MM.1S (cell line): ENCODE measurements around the gene PLXNA4.

ENCODE experiments used
- EZH2 ChIP-seq: fragments of 300-600 bp; sonication (generic); optimal IDR thresholded peaks from 2 replicates; pipeline ENCODE3; 2017; ENCODE audit warnings: low read depth, mild to moderate bottlenecking, antibody characterized with exemption, low read length, mixed read lengths
- EZH2phosphoT487 ChIP-seq: fragments of 300-600 bp; sonication (generic); IDR thresholded peaks from 2 replicates; pipeline ENCODE4 v1.6.1; 2018; ENCODE audit warnings: antibody characterized with exemption, low read length
- TF ChIP-seq, protein P1 (sequence below): fragments of 300-600 bp; sonication (generic); IDR thresholded peaks from 2 replicates; pipeline ENCODE4 v1.5.1; 2016; ENCODE audit warnings: antibody characterized with exemption, low read length, mixed read lengths

DNA sequence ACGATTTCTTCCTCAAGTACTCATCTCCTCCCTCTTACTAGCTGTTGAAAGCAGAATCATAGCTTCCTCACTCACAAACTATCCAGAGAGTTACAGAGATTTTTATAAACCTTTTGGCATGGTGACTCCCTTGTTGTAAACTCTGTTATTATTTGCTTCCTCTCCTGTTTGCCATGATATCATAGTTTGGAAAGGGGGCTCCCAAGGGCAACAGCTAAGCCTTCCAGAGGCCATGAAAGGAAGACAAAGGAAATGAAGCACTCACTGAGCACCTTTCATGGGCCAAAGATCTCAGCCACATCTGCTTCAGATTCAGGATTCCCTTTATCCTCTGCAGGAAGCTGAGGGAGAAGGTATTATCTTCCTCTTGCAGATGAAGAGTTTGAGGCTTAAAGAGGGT, 484.6 kb downstream of the PLXNA4 start:
- TF ChIP-seq, protein P1, sequence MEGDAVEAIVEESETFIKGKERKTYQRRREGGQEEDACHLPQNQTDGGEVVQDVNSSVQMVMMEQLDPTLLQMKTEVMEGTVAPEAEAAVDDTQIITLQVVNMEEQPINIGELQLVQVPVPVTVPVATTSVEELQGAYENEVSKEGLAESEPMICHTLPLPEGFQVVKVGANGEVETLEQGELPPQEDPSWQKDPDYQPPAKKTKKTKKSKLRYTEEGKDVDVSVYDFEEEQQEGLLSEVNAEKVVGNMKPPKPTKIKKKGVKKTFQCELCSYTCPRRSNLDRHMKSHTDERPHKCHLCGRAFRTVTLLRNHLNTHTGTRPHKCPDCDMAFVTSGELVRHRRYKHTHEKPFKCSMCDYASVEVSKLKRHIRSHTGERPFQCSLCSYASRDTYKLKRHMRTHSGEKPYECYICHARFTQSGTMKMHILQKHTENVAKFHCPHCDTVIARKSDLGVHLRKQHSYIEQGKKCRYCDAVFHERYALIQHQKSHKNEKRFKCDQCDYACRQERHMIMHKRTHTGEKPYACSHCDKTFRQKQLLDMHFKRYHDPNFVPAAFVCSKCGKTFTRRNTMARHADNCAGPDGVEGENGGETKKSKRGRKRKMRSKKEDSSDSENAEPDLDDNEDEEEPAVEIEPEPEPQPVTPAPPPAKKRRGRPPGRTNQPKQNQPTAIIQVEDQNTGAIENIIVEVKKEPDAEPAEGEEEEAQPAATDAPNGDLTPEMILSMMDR: no peak
- no peak for TF ChIP-seq EZH2phosphoT487
- TF ChIP-seq EZH2: no peak
